ENCODE measurements around the gene RASSF5. TPM values are rescaled to one million over a fixed set of nuclear protein-coding genes. Genes with fewer than 3 reads are reported as not detected.

Gene RASSF5
- total RNA-seq, 4 donors from 2014 or later: 0.77 to 5.3 (median 3.2) TPM

DNA sequence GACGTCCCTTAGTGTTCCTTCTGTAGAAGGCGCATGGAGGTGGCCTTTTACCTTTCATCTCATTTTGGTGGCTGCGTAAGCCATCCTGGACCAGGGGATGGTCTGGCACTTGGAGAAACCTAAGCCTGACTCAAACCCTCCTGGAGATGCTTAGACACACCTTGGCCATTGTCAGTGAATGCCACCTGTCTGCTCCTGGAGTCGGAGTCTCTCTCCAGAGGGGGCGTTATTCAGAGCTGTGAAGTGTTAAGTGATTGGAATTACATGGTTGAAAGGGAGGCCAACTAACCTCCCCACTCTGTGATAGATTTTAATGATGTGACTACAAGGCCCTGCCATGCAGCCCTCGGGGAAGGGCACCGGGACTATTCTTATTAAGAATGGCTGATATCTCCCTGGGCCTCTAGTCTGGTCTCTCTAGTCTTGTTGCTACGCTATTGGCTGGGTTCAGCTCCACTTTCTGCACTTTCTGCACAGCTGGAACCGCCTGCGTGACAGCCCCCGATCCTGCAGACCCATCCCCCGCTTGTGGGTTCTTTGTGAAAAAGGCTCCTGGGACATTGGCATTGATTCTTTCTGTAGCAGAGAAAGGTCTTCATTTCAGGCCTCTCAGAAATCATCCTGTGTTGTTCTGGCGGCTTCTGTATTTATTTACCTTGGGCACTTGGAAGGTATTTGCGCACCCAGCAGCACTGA, 4.2 kb downstream of the RASSF5 start:
- intact Hi-C loops (cut with DNase I; ENCODE audit: low total_unique reads): no loop called here
- no peaks in the 10 kb centered on the region for H3K9me3 ChIP-seq
- TF ChIP-seq POLR2A (IDR thresholded peaks at IDR 0.05): no peak
- TF ChIP-seq, protein P1, sequence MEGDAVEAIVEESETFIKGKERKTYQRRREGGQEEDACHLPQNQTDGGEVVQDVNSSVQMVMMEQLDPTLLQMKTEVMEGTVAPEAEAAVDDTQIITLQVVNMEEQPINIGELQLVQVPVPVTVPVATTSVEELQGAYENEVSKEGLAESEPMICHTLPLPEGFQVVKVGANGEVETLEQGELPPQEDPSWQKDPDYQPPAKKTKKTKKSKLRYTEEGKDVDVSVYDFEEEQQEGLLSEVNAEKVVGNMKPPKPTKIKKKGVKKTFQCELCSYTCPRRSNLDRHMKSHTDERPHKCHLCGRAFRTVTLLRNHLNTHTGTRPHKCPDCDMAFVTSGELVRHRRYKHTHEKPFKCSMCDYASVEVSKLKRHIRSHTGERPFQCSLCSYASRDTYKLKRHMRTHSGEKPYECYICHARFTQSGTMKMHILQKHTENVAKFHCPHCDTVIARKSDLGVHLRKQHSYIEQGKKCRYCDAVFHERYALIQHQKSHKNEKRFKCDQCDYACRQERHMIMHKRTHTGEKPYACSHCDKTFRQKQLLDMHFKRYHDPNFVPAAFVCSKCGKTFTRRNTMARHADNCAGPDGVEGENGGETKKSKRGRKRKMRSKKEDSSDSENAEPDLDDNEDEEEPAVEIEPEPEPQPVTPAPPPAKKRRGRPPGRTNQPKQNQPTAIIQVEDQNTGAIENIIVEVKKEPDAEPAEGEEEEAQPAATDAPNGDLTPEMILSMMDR (IDR thresholded peaks at IDR 0.05): no peak
- no peak for DNase-seq
- no peaks in the 10 kb centered on the region for H3K36me3 ChIP-seq
- H3K4me3 ChIP-seq: no peak overlapping the region
- H3K4me1 ChIP-seq: peaks cover 4 to 5% of the 10 kb centered on the region in 2 donors
- no peaks in the 10 kb centered on the region for H3K27me3 ChIP-seq
- peak overlapping the region in 1 of 2 donors; percentile 46 for H3K27ac ChIP-seq

DNA sequence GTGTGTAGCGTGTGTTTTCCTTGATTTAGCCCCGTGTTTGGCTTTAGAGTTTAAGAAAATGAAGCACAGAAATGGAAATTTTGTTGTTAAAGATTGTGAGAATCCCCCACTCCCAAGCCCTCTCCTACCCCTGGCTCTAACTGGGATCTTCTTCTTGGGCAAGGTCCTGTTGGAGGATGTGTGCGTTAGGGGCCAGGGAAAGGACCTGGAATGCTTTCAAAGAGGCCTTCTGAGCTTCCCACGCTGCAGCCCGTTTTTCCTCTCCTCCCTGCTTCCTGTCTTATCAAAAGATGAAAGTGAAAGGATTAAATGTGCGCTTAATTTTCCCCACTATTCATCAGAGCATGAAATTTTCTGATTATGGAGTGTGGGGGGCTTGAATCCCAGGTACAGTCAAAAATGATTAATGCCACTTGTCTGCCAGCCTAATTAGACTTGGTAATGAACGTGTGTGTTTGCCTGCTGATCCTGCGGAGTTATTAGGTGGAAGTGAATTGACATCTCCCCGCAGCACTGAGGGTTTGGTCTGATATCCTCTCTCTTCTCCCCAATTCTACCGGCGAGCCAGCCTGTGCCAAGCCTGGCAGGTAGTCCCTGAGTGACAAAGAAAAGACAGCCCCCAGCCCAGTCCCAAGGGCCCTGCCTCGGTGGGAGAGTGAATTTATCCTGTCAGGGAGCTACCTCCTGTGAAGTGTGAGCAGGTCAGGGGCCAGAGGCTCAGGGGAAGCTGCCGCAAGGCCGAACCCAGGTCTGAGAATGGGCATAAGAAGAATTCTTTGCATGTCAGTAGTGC, 4.9 kb downstream of the RASSF5 start:
- TF ChIP-seq, protein P1 (IDR thresholded peaks at IDR 0.05): no peak
- no peak for TF ChIP-seq POLR2A (IDR thresholded peaks at IDR 0.05)
- Histone ChIP-seq H3K4me3 (no peak overlapping the region), H3K4me1 (peaks cover 4 to 5% of the 10 kb centered on the region in 2 donors), H3K9me3 (no peaks in the 10 kb centered on the region), H3K36me3 (no peaks in the 10 kb centered on the region), H3K27me3 (no peaks in the 10 kb centered on the region), H3K27ac (peak overlapping the region; percentile 28 to 46)
- no peak for DNase-seq
- intact Hi-C loops (cut with DNase I; ENCODE audit: low total_unique reads): no loop called here

DNA sequence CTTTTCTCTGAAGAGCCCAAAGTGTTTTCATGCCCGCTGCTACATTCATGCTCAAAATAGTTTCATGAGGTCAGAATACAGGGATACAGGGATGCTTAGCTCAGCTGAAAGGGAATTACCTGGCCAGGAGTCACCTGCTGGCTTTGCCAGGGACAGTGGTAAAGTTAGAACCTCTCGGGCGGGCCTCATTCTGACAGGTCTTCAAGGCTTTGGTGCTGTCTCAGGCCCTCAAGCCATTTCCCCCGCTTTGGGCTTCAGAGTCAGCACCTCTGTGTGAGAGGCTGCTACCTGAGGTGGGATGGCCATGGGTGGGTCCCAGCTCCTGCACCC, 5.5 kb downstream of the RASSF5 start:
- no peak for DNase-seq
- H3K27ac ChIP-seq: peak overlapping the region; percentile 28 to 46
- no peak for TF ChIP-seq POLR2A (IDR thresholded peaks at IDR 0.05)
- TF ChIP-seq, protein P1 (IDR thresholded peaks at IDR 0.05): no peak
- peaks cover 4 to 5% of the 10 kb centered on the region in 2 donors for H3K4me1 ChIP-seq
- intact Hi-C loops (cut with DNase I; ENCODE audit: low total_unique reads): no loop called here
- H3K9me3 ChIP-seq: no peaks in the 10 kb centered on the region
- H3K4me3 ChIP-seq: no peak overlapping the region
- H3K36me3 ChIP-seq: no peaks in the 10 kb centered on the region
- H3K27me3 ChIP-seq: no peaks in the 10 kb centered on the region

DNA sequence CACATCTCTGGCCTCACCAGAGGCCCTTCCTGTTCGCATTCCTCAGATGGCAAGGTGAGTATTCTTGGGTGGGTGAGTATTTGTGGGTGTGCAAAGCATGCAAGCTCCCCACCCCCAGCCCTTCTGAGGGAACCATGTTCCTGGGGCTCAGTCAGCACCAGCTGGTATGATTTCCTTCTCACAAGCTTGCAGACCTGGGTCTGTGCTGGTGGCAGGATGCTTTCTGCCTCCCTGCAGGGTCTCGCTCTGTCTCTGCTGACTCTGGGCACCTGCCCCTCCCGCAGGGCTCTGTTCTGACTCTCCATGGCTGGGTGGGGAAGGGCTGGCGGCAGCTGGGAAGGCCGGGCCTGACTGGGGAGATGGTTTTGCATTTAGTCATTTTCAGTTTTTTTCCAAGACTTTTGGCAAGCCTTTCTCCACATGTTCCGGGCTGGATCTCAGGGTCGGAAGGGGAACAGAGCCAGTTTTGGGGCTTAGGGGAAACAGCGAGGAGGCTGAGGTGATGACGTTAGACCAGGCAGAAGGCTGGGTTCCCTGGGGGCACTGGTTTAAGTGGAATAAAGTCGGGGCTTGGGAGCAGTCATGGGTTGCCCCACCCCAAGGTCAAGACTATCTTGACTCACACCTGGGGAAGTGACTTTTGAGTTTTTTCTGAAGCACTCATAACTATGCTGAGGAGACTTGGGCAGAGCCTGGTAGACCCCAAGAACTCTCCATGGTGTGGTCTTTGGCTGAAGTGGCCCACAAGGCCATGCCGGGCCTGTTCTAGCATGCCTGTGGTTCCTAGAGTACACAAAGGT, 6.2 kb downstream of the RASSF5 start:
- H3K4me1 ChIP-seq: peaks cover 4 to 5% of the 10 kb centered on the region in 2 donors
- H3K27me3 ChIP-seq: no peaks in the 10 kb centered on the region
- H3K9me3 ChIP-seq: no peaks in the 10 kb centered on the region
- no peaks in the 10 kb centered on the region for H3K36me3 ChIP-seq
- no peak overlapping the region for H3K4me3 ChIP-seq
- peak; percentile 71 to 77 for DNase-seq
- peak overlapping the region; percentile 40 to 57 for H3K27ac ChIP-seq
- intact Hi-C loops (cut with DNase I; ENCODE audit: low total_unique reads): no loop called here
- no peak for TF ChIP-seq POLR2A (IDR thresholded peaks at IDR 0.05)
- TF ChIP-seq, protein P1 (IDR thresholded peaks at IDR 0.05): no peak

Measured in uterus (tissue), 4 donors.